ENCODE results near the gene SHKBP1.

GRCh38 chr19:40600570-40601133 is 24.0 kb downstream of the SHKBP1 start:
- no peak for TF ChIP-seq BACH2 (CRISPR knock-in tag; IDR thresholded peaks at IDR 0.05; ENCODE audit: borderline replicate concordance)
- no peak for TF ChIP-seq ISL1 (CRISPR knock-in tag; IDR thresholded peaks at IDR 0.05)
- no peak for TF ChIP-seq PATZ1 (CRISPR knock-in tag; IDR thresholded peaks at IDR 0.05; ENCODE audit: borderline replicate concordance)
- no peak for TF ChIP-seq RARB (CRISPR knock-in tag; IDR thresholded peaks at IDR 0.05)
- no peak for TF ChIP-seq CREB5 (CRISPR knock-in tag; IDR thresholded peaks at IDR 0.05; ENCODE audit: low read depth)
- TF ChIP-seq ZFP3 (CRISPR knock-in tag; IDR thresholded peaks at IDR 0.05) = no peak

Data from SK-N-SH treated with all-trans-retinoic acid at 6 μM for 48 hours (cell line).